ENCODE results near the gene SLMAP. TPM values are rescaled to one million over a fixed set of nuclear protein-coding genes. Genes with fewer than 3 reads are reported as not detected.

SLMAP gene, protein sequence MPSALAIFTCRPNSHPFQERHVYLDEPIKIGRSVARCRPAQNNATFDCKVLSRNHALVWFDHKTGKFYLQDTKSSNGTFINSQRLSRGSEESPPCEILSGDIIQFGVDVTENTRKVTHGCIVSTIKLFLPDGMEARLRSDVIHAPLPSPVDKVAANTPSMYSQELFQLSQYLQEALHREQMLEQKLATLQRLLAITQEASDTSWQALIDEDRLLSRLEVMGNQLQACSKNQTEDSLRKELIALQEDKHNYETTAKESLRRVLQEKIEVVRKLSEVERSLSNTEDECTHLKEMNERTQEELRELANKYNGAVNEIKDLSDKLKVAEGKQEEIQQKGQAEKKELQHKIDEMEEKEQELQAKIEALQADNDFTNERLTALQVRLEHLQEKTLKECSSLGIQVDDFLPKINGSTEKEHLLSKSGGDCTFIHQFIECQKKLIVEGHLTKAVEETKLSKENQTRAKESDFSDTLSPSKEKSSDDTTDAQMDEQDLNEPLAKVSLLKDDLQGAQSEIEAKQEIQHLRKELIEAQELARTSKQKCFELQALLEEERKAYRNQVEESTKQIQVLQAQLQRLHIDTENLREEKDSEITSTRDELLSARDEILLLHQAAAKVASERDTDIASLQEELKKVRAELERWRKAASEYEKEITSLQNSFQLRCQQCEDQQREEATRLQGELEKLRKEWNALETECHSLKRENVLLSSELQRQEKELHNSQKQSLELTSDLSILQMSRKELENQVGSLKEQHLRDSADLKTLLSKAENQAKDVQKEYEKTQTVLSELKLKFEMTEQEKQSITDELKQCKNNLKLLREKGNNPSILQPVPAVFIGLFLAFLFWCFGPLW
- 45.2 and 50.3 TPM in 2 replicates for total RNA-seq

DNA sequence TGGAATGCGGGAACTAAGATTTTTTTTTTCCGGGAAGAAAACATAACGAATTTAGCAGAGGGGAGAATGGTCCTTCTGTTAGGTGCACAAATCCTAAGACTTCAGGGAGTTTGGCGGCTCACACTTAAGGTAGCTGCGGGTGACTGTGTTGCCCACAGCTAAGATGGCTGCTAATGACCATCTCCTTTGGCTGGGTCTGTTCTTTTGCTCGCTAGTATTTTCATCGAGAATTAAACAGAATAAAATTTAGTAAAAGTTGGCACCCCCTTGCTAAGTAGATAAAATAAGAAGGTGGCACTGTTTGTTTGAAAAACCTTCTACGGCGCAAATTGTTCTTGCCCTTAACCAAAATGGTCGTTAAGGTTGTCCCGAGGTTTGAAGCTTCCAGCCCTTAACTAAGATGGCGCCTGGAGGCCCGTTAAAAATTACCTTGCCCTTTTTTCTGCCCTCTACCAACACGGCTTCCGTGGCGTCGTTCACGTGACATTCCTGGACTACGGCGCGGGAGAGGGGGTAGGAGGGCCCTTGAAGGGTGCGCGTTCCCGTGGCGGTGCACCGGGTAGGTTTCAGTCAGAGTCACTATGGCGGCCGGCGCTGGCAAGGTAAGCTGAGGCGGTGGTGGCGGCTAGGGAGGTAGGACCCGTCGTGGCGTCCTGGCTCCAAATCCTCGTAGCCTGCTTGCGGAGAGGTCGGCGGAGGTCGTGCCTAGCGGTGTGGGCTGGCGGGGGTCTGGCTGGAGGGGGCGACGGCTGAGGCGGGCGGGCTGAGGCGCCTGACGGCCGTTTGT lies at the start of gene SLMAP:
SLMAP (plus strand) TSS at position 569 of the 787 bp plus-strand sequence. CDS start 1,343 bp downstream, outside the sequence.

Other genes with a start within 250 kb of the SLMAP start
- gene DNAH12, start 212.0 kb upstream of the SLMAP start, total RNA-seq = 0.13 TPM in 2 replicates
- gene PDE12, start 200.0 kb upstream of the SLMAP start, total RNA-seq = 19.2 and 25.9 TPM in 2 replicates
- 330 and 359 TPM in 2 replicates for gene ARF4, start 159.0 kb upstream of the SLMAP start, total RNA-seq
- gene DENND6A, start 63.2 kb upstream of the SLMAP start, total RNA-seq = 15.9 and 16.5 TPM in 2 replicates